ENCODE measurements around the gene DDI2.
"Not testable (repeated sequence)": the region's sequence is repeated elsewhere in the genome, so short reads cannot be mapped to it uniquely, and the experiment has no call there.

DNA sequence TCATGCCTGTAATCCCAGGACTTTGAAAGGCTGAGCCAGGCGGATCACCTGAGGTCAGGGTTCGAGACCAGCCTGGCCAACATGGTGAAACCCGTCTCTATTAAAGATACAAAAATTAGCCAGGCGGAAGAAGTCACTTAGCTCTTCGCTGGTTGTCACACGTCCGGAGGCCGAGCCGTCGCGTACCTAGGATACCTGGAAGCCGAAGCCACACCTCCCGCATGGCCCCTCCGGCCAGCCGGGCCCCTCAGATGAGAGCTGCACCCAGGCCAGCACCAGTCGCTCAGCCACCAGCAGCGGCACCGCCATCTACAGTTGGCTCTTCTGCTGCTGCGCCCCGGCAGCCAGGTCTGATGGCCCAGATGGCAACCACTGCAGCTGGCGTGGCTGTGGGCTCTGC, 12.9 kb upstream of the DDI2 start:
- TF ChIP-seq, protein P1, sequence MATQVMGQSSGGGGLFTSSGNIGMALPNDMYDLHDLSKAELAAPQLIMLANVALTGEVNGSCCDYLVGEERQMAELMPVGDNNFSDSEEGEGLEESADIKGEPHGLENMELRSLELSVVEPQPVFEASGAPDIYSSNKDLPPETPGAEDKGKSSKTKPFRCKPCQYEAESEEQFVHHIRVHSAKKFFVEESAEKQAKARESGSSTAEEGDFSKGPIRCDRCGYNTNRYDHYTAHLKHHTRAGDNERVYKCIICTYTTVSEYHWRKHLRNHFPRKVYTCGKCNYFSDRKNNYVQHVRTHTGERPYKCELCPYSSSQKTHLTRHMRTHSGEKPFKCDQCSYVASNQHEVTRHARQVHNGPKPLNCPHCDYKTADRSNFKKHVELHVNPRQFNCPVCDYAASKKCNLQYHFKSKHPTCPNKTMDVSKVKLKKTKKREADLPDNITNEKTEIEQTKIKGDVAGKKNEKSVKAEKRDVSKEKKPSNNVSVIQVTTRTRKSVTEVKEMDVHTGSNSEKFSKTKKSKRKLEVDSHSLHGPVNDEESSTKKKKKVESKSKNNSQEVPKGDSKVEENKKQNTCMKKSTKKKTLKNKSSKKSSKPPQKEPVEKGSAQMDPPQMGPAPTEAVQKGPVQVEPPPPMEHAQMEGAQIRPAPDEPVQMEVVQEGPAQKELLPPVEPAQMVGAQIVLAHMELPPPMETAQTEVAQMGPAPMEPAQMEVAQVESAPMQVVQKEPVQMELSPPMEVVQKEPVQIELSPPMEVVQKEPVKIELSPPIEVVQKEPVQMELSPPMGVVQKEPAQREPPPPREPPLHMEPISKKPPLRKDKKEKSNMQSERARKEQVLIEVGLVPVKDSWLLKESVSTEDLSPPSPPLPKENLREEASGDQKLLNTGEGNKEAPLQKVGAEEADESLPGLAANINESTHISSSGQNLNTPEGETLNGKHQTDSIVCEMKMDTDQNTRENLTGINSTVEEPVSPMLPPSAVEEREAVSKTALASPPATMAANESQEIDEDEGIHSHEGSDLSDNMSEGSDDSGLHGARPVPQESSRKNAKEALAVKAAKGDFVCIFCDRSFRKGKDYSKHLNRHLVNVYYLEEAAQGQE (IDR thresholded peaks at IDR 0.05; ENCODE audit: borderline replicate concordance): not testable (repeated sequence)
- TF ChIP-seq, protein P2, sequence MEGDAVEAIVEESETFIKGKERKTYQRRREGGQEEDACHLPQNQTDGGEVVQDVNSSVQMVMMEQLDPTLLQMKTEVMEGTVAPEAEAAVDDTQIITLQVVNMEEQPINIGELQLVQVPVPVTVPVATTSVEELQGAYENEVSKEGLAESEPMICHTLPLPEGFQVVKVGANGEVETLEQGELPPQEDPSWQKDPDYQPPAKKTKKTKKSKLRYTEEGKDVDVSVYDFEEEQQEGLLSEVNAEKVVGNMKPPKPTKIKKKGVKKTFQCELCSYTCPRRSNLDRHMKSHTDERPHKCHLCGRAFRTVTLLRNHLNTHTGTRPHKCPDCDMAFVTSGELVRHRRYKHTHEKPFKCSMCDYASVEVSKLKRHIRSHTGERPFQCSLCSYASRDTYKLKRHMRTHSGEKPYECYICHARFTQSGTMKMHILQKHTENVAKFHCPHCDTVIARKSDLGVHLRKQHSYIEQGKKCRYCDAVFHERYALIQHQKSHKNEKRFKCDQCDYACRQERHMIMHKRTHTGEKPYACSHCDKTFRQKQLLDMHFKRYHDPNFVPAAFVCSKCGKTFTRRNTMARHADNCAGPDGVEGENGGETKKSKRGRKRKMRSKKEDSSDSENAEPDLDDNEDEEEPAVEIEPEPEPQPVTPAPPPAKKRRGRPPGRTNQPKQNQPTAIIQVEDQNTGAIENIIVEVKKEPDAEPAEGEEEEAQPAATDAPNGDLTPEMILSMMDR (IDR thresholded peaks at IDR 0.05; ENCODE audit: poor library complexity, severe bottlenecking): not testable (repeated sequence)
- TF ChIP-seq EP300 (conservative IDR thresholded peaks at IDR 0.05; ENCODE audit: poor library complexity, severe bottlenecking); EZH2 (IDR thresholded peaks at IDR 0.05; ENCODE audit: borderline replicate concordance, insufficient read depth, low read length, poor library complexity, severe bottlenecking); POLR2AphosphoS5 (IDR thresholded peaks at IDR 0.05): not testable (repeated sequence)

Data from neural cell (in vitro differentiated cells).